HCT116 (cell line): ENCODE measurements around the gene AP4M1. TPM values are rescaled to one million over a fixed set of nuclear protein-coding genes. Genes with fewer than 3 reads are reported as not detected.

Experiments
- ATAC-seq: fragments of 200-7000 bp; cut with Tn5 transposase; 2 replicates; pipeline ENCODE4 v1.9.1; 2020; ENCODE audit warnings: mild to moderate bottlenecking, moderate library complexity
- BruUV-seq: library from RNA; stranded (reverse); fragments of 400-500 nt; replicated peaks from 2 replicates; lab custom pipeline; 2021; lab: Mats Ljungman, UMichigan
- CTCF ChIA-PET: fragments of 300-600 bp; sonication (Branson Sonifier 250); formaldehyde crosslinking; loops from one replicate; lab custom pipeline; 2021; ENCODE audit warnings: antibody characterized with exemption; lab: Charles Lee
- POLR2A ChIA-PET: fragments of 300-600, 350-600 bp; sonication (Branson Sonifier 250); formaldehyde crosslinking; loops from one replicate; lab custom pipeline; 2021; ENCODE audit warnings: antibody characterized with exemption; lab: Charles Lee
- RAD21 ChIA-PET, 2 experiments: fragments of 300-600 bp; sonication (Branson Sonifier 250); formaldehyde crosslinking; loops; one replicate each; lab custom pipeline; 2023; ENCODE audit warnings: low total read pairs in 2 of 2; ENCODE audit not compliant: uncharacterized antibody in 2 of 2, unreplicated experiment in 2 of 2, low non-redundant PET in 1 of 2; lab: Charles Lee
- DNase-seq: peaks from one replicate; pipeline ENCODE4 v3.0.0-alpha.2; 2010; ENCODE audit warnings: low read depth, low spot score
- H2AFZ ChIP-seq: fragments of 200-600 bp; shearing (Covaris generic), sonication (generic); 2 replicates; pipeline ENCODE4 v1.6.1; 2017; ENCODE audit warnings: low read depth, mixed run types, mixed read lengths, antibody characterized with exemption, low read length; ENCODE audit not compliant: poor library complexity, severe bottlenecking
- H3K27ac ChIP-seq: 2 replicates; pipeline ENCODE4 v1.5.1; 2012; ENCODE audit warnings: low read depth, low read length
- H3K27me3 ChIP-seq: fragments of 200-600 bp; sonication (generic); 2 replicates; pipeline ENCODE4 v1.6.1; 2016; ENCODE audit warnings: mixed run types, low read length, mixed read lengths; ENCODE audit not compliant: insufficient read depth
- H3K36me3 ChIP-seq, 2 experiments: fragments of 200-500 bp in 1 of 2; fragments of 200-600 bp in 1 of 2; sonication (Bioruptor generic) in 1 of 2; sonication (generic) in 1 of 2; 2 replicates each; pipeline versions ENCODE4 v1.5.1 to v1.6.1; 2014 to 2016; ENCODE audit warnings: low read length in 2 of 2, inconsistent platforms in 1 of 2, mixed read lengths in 1 of 2, mixed run types in 1 of 2; ENCODE audit not compliant: insufficient read depth in 2 of 2, control insufficient read depth in 1 of 2
- H3K4me1 ChIP-seq, 2 experiments: fragments of 200-600 bp in 1 of 2; sonication (generic) in 1 of 2; 2 replicates each; pipeline versions ENCODE4 v1.5.1 to v1.6.1; 2012 to 2017; ENCODE audit warnings: low read length in 2 of 2, inconsistent platforms in 1 of 2, mild to moderate bottlenecking in 1 of 2, mixed read lengths in 1 of 2, mixed run types in 1 of 2, moderate library complexity in 1 of 2; ENCODE audit not compliant: insufficient read depth in 2 of 2, control insufficient read depth in 1 of 2
- H3K4me2 ChIP-seq: fragments of 200-600 bp; sonication (generic); 2 replicates; pipeline ENCODE4 v1.6.1; 2017; ENCODE audit warnings: mixed run types, low read length, mixed read lengths
- H3K4me3 ChIP-seq, 2 experiments: fragments of 200-600 bp in 1 of 2; sonication (generic) in 1 of 2; replicated peaks in 1 of 2; 2 replicates each; pipeline ENCODE4 v1.5.1; 2011 to 2016; ENCODE audit warnings: low read length in 2 of 2, control low read depth in 1 of 2, low read depth in 1 of 2, mild to moderate bottlenecking in 1 of 2, mixed read lengths in 1 of 2, mixed run types in 1 of 2
- H3K79me2 ChIP-seq: fragments of 200-600 bp; sonication (generic); 2 replicates; pipeline ENCODE4 v1.6.1; 2017; ENCODE audit warnings: mild to moderate bottlenecking, mixed run types, low read length, moderate library complexity, mixed read lengths; ENCODE audit not compliant: insufficient read depth
- H3K9ac ChIP-seq: fragments of 200-600 bp; sonication (generic); 2 replicates; pipeline ENCODE4 v1.6.1; 2016; ENCODE audit warnings: low read length, mixed read lengths
- H3K9me2 ChIP-seq: fragments of 200-600 bp; sonication (generic), shearing (Covaris generic); 2 replicates; pipeline ENCODE4 v1.6.1; 2017; ENCODE audit warnings: mixed run types, mild to moderate bottlenecking, moderate library complexity; ENCODE audit not compliant: insufficient read depth
- H3K9me3 ChIP-seq, 2 experiments: fragments of 200-500 bp in 1 of 2; fragments of 200-600 bp in 1 of 2; sonication (Bioruptor generic) in 1 of 2; sonication (generic) in 1 of 2; 2 replicates each; pipeline ENCODE4 v1.6.1; 2014 to 2017; ENCODE audit warnings: low read length in 2 of 2, mixed read lengths in 2 of 2, inconsistent platforms in 1 of 2, low read depth in 1 of 2, mild to moderate bottlenecking in 1 of 2, mixed run types in 1 of 2, moderate library complexity in 1 of 2; ENCODE audit not compliant: control insufficient read depth in 1 of 2, insufficient read depth in 1 of 2
- H4K20me1 ChIP-seq: fragments of 200-600 bp; sonication (generic), shearing (Covaris generic); 2 replicates; pipeline ENCODE4 v1.6.1; 2017; ENCODE audit warnings: mixed run types, mild to moderate bottlenecking, moderate library complexity; ENCODE audit not compliant: insufficient read depth
- CBX3 ChIP-seq: IDR thresholded peaks from 2 replicates; pipeline ENCODE4 v1.6.1; 2012; ENCODE audit warnings: low read depth
- CEBPB ChIP-seq: IDR thresholded peaks from 2 replicates; pipeline ENCODE4 v1.6.1; 2012; ENCODE audit warnings: low read depth
- CTCF ChIP-seq, 3 experiments: fragments of 200-600 bp in 1 of 3; sonication (generic) in 1 of 3; IDR thresholded peaks in 2 of 3; conservative IDR thresholded peaks in 1 of 3; 2 replicates each; pipeline ENCODE4 v1.5.1; 2012 to 2017; ENCODE audit warnings: low read depth in 2 of 3, low read length in 2 of 3, antibody characterized with exemption in 1 of 3, borderline replicate concordance in 1 of 3, control low read depth in 1 of 3, mild to moderate bottlenecking in 1 of 3, mixed read lengths in 1 of 3, mixed run types in 1 of 3, moderate library complexity in 1 of 3; ENCODE audit not compliant: insufficient read depth in 1 of 3
- EGR1 ChIP-seq: IDR thresholded peaks from 2 replicates; pipeline ENCODE4 v1.6.1; 2012; ENCODE audit warnings: low read depth
- ELF1 ChIP-seq: IDR thresholded peaks from 2 replicates; pipeline ENCODE4 v1.6.1; 2012; ENCODE audit warnings: low read depth, borderline replicate concordance
- EZH2phosphoT487 ChIP-seq: fragments of 200-600 bp; IDR thresholded peaks from 2 replicates; pipeline ENCODE4 v1.6.1; 2018; ENCODE audit warnings: antibody characterized with exemption, borderline replicate concordance
- JUND ChIP-seq: IDR thresholded peaks from 2 replicates; pipeline ENCODE4 v1.6.1; 2012
- POLR2A ChIP-seq: IDR thresholded peaks from 2 replicates; pipeline ENCODE4 v1.7.0; 2011; ENCODE audit warnings: borderline replicate concordance; ENCODE audit not compliant: insufficient read depth, insufficient read length; ENCODE audit errors: extremely low read depth
- SIN3A ChIP-seq: IDR thresholded peaks from 2 replicates; pipeline ENCODE4 v1.6.1; 2012; ENCODE audit warnings: low read depth
- SP1 ChIP-seq: IDR thresholded peaks from 2 replicates; pipeline ENCODE4 v1.6.1; 2012; ENCODE audit warnings: low read depth
- SRF ChIP-seq: IDR thresholded peaks from 2 replicates; pipeline ENCODE4 v1.6.1; 2012; ENCODE audit warnings: low read depth
- YY1 ChIP-seq: IDR thresholded peaks from 2 replicates; pipeline ENCODE4 v1.6.1; 2011; ENCODE audit warnings: low read length, low read depth, moderate library complexity, mild to moderate bottlenecking; ENCODE audit not compliant: insufficient replicate concordance; ENCODE audit errors: extremely low read depth
- ZFX ChIP-seq: fragments of 450-650 bp; IDR thresholded peaks from 2 replicates; pipeline ENCODE4 v1.6.1; 2017
- intact Hi-C: fragments of 100-400 bp; cut with micrococcal nuclease; formaldehyde crosslinking; loops from 2 replicates; pipeline ENCODE4 v1.10.0; 2022
- total RNA-seq: library from RNA; stranded (reverse); gene quantifications from one replicate; pipeline ENCODE4 v1.2.1, GENCODE V29; 2021; ENCODE audit not compliant: unreplicated experiment
- TF ChIP-seq, protein P1 (sequence below): IDR thresholded peaks from 2 replicates; pipeline ENCODE4 v1.6.1; 2011; ENCODE audit warnings: mild to moderate bottlenecking, low read length, moderate library complexity; ENCODE audit not compliant: insufficient replicate concordance; ENCODE audit errors: extremely low read depth

Gene AP4M1
- total RNA-seq, 1 experiment from 2014 or later, result 20.0 TPM

DNA sequence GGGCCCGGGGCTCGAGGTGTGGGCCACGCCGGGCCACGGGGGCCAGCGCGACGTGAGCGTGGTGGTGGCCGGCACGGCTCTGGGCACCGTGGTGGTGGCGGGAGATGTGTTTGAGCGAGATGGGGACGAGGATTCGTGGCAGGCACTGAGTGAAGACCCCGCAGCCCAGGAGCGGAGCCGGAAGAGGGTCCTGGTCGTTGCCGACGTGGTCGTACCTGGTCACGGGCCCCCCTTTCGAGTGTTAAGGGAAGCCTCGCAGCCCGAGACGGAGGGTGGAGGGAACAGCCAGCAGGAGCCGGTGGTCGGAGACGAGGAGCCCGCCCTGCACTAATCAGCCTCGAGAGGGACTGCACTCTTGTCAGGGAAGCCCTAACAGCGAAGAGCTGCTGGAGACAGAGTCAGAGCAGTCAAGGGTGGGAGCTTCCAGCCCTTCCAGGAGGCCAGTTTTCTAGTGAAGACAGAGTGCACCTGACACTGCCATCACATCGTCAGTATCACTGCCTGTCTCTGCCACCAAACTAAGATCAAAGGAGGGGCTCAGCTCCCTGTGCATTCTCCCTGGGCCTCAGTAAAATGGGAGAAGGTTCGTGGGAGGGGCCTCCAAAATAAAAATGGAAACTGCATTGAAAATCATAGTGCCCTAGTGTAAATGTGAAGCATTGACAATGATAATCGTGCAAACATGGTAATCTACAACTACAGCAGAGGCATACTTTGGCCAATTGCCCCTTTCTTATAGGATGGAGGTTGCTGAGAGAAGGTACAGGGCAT lies 26.6 kb downstream of the AP4M1 start:
- ChIA-PET CTCF (no interaction called here), POLR2A (interaction anchor here (0.9 to 1.4 kb wide), 3 partner anchors 21 to 208 kb away, joined by 3 to 4 read pairs (median 3); partner anchors contain the start of genes LAMTOR4 and TRIM4), RAD21 (no interaction called here)
- BruUV-seq, result no TSS peak
- Histone ChIP-seq H3K36me3 (no peaks in the 10 kb centered on the region), H3K27me3 (no peaks in the 10 kb centered on the region), H3K4me1 (peaks cover 37 to 54% of the 10 kb centered on the region in 2 experiments), H3K4me2 (peak overlapping the region; percentile 84), H3K9me3 (no peaks in the 10 kb centered on the region), H3K9me2 (no peaks in the 10 kb centered on the region), H3K9ac (peak overlapping the region; percentile 98), H4K20me1 (no peaks in the 10 kb centered on the region), H2AFZ (no peak overlapping the region), H3K4me3 (peak overlapping the region; percentile 78 to 87), H3K79me2 (peaks cover 9% of the 10 kb centered on the region; the same call in 1 of the 2 replicates), H3K27ac (peak overlapping the region; percentile 98; the same call in 1 of the 2 replicates)
- intact Hi-C loops, result no loop called here
- TF ChIP-seq SRF (no peak), SIN3A (no peak), EGR1 (no peak), CTCF (IDR thresholded peaks at IDR 0.05 in 2 of 3, conservative IDR thresholded peaks at IDR 0.05 in 1 of 3; ENCODE audit: borderline replicate concordance in 1 of 3, insufficient read depth in 1 of 3, low read depth in 2 of 3, low read length in 2 of 3) (no peak), ZFX (no peak), YY1 (no peak), JUND (no peak), EZH2phosphoT487 (no peak), ELF1 (no peak), POLR2A (no peak), SP1 (no peak), CBX3 (no peak), CEBPB (no peak)
- TF ChIP-seq, protein P1, sequence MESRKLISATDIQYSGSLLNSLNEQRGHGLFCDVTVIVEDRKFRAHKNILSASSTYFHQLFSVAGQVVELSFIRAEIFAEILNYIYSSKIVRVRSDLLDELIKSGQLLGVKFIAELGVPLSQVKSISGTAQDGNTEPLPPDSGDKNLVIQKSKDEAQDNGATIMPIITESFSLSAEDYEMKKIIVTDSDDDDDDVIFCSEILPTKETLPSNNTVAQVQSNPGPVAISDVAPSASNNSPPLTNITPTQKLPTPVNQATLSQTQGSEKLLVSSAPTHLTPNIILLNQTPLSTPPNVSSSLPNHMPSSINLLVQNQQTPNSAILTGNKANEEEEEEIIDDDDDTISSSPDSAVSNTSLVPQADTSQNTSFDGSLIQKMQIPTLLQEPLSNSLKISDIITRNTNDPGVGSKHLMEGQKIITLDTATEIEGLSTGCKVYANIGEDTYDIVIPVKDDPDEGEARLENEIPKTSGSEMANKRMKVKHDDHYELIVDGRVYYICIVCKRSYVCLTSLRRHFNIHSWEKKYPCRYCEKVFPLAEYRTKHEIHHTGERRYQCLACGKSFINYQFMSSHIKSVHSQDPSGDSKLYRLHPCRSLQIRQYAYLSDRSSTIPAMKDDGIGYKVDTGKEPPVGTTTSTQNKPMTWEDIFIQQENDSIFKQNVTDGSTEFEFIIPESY, result no peak
- DNase-seq, result no peak
- no peak for ATAC-seq
